Measurements from ENCODE around the gene SPAG6. TPM values are rescaled to one million over a fixed set of nuclear protein-coding genes. Genes with fewer than 3 reads are reported as not detected.

The SPAG6 gene
- total and polyA plus RNA-seq, 9 of the 15 experiments (the other 6 are each of a cell fraction or from before 2014, with no cell fraction given): 3.5 to 23.1 (median 11.8) TPM

DNA sequence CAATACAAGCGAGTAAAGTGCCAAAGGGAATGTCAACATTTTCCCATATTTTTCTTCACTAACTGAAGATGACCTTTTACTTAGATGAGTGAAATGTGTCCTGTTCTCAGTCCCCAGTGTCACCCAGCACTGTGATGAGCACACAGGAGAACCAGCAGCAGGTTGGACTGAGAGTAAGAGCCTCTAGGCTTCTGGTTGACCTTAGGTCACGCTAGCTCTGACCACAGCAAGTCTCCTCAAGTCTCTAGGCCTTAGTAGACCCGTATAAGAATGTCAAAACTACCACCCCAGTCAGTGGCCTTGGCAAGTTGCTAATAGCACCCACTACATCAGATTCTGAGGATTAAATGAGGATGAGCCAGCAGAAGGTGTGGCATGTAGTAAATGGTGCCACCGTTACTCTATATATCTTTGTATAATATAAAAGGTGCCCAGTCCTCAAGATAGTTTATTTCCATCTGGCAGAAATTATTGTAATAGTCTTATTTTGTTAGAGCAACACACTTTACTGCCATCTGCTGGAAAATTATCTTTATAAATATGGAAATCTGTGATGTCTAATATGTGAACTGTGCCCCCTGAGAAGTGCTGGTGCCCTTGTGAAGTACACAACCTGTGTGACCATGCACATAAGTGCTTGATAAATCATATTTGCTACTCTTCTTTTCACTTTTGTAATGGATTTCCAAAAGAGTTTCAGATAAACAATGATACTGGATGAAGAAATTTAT lies 75.7 kb downstream of the SPAG6 start (continued):
- no peak for TF ChIP-seq FOXA3 (CRISPR knock-in tag; conservative IDR thresholded peaks at IDR 0.05 in 1 of 2, IDR thresholded peaks at IDR 0.05 in 1 of 2)
- TF ChIP-seq, protein P1, sequence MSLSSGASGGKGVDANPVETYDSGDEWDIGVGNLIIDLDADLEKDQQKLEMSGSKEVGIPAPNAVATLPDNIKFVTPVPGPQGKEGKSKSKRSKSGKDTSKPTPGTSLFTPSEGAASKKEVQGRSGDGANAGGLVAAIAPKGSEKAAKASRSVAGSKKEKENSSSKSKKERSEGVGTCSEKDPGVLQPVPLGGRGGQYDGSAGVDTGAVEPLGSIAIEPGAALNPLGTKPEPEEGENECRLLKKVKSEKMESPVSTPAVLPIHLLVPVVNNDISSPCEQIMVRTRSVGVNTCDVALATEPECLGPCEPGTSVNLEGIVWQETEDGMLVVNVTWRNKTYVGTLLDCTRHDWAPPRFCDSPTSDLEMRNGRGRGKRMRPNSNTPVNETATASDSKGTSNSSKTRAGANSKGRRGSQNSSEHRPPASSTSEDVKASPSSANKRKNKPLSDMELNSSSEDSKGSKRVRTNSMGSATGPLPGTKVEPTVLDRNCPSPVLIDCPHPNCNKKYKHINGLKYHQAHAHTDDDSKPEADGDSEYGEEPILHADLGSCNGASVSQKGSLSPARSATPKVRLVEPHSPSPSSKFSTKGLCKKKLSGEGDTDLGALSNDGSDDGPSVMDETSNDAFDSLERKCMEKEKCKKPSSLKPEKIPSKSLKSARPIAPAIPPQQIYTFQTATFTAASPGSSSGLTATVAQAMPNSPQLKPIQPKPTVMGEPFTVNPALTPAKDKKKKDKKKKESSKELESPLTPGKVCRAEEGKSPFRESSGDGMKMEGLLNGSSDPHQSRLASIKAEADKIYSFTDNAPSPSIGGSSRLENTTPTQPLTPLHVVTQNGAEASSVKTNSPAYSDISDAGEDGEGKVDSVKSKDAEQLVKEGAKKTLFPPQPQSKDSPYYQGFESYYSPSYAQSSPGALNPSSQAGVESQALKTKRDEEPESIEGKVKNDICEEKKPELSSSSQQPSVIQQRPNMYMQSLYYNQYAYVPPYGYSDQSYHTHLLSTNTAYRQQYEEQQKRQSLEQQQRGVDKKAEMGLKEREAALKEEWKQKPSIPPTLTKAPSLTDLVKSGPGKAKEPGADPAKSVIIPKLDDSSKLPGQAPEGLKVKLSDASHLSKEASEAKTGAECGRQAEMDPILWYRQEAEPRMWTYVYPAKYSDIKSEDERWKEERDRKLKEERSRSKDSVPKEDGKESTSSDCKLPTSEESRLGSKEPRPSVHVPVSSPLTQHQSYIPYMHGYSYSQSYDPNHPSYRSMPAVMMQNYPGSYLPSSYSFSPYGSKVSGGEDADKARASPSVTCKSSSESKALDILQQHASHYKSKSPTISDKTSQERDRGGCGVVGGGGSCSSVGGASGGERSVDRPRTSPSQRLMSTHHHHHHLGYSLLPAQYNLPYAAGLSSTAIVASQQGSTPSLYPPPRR (CRISPR knock-in tag; IDR thresholded peaks at IDR 0.05; ENCODE audit: borderline replicate concordance): no peak
- TF ChIP-seq FOXP1 (CRISPR knock-in tag; IDR thresholded peaks at IDR 0.05): no peak
- TF ChIP-seq FOXJ3 (CRISPR knock-in tag; IDR thresholded peaks at IDR 0.05): no peak
